OCI-LY3 (cell line): ENCODE data around the gene GRIA3.

Source experiments
- H2AFZ ChIP-seq: fragments of 200-600, 300-600 bp; shearing (Covaris generic); 2 replicates; pipeline ENCODE4 v1.6.0; 2014; ENCODE audit warnings: antibody characterized with exemption, low read depth, low read length
- H3K27ac ChIP-seq: fragments of 200-600, 300-600 bp; sonication (generic); 2 replicates; pipeline ENCODE4 v1.5.1; 2014; ENCODE audit warnings: mild to moderate bottlenecking, low read length, moderate library complexity, mixed read lengths
- H3K27me3 ChIP-seq: fragments of 200-600, 300-600 bp; sonication (generic); 2 replicates; pipeline ENCODE4 v1.6.1; 2014; ENCODE audit warnings: low read depth, low read length, mixed read lengths
- H3K36me3 ChIP-seq: fragments of 200-600, 300-600 bp; sonication (generic); replicated peaks from 2 replicates; pipeline ENCODE3; 2014; ENCODE audit warnings: low read depth, low read length, mixed read lengths
- H3K4me1 ChIP-seq: fragments of 300-600, 200-600 bp; sonication (generic); 2 replicates; pipeline ENCODE4 v1.6.1; 2014; ENCODE audit warnings: low read length, mixed read lengths
- H3K4me2 ChIP-seq: fragments of 200-600, 300-600 bp; sonication (generic); 2 replicates; pipeline ENCODE4 v1.6.1; 2014; ENCODE audit warnings: low read length, mixed read lengths
- H3K4me3 ChIP-seq: fragments of 300-600, 200-600 bp; sonication (generic); 2 replicates; pipeline ENCODE4 v1.5.1; 2014; ENCODE audit warnings: antibody characterized with exemption, mild to moderate bottlenecking, low read length, moderate library complexity
- H3K79me2 ChIP-seq: fragments of 300-600, 200-600 bp; shearing (Covaris generic); 2 replicates; pipeline ENCODE4 v1.6.1; 2014; ENCODE audit warnings: mild to moderate bottlenecking, low read length, mixed read lengths
- H3K9ac ChIP-seq: fragments of 300-600, 200-600 bp; shearing (Covaris generic); 2 replicates; pipeline ENCODE4 v1.6.0; 2014; ENCODE audit warnings: mild to moderate bottlenecking, low read length, moderate library complexity
- H3K9me3 ChIP-seq: fragments of 200-600, 300-600 bp; shearing (Covaris generic); 2 replicates; pipeline ENCODE4 v1.6.1; 2014; ENCODE audit warnings: low read length, mixed read lengths; ENCODE audit not compliant: insufficient read depth
- H4K20me1 ChIP-seq: fragments of 200-600, 300-600 bp; sonication (generic); 2 replicates; pipeline ENCODE4 v1.6.1; 2016; ENCODE audit warnings: low read length, mixed read lengths; ENCODE audit not compliant: insufficient read depth
- CTCF ChIP-seq: fragments of 200-600, 300-600 bp; sonication (generic); IDR thresholded peaks from 2 replicates; pipeline ENCODE4 v1.5.1; 2014; ENCODE audit warnings: antibody characterized with exemption, low read length, low read depth
- EZH2phosphoT487 ChIP-seq: fragments of 200-600 bp; shearing (Covaris generic); IDR thresholded peaks from 2 replicates; pipeline ENCODE4 v1.6.1; 2018; ENCODE audit warnings: antibody characterized with exemption, mixed run types, low read depth

GRIA3 gene

GRCh38 chrX:123201720-123202119, 17.6 kb downstream of the GRIA3 start:
- H3K27ac ChIP-seq, result no peak overlapping the region
- no peak overlapping the region for H2AFZ ChIP-seq
- H4K20me1 ChIP-seq, result no peaks in the 10 kb centered on the region
- no peaks in the 10 kb centered on the region for H3K79me2 ChIP-seq
- no peak for TF ChIP-seq CTCF
- TF ChIP-seq EZH2phosphoT487, result no peak
- no peaks in the 10 kb centered on the region for H3K36me3 ChIP-seq
- H3K9ac ChIP-seq, result no peak overlapping the region
- H3K4me2 ChIP-seq, result no peak overlapping the region
- H3K27me3 ChIP-seq, result no peaks in the 10 kb centered on the region
- no peaks in the 10 kb centered on the region for H3K4me1 ChIP-seq
- no peak overlapping the region for H3K4me3 ChIP-seq
- H3K9me3 ChIP-seq, result no peaks in the 10 kb centered on the region

- Histone ChIP-seq H3K9ac (no peak overlapping the region), H3K4me3 (no peak overlapping the region), H3K4me2 (no peak overlapping the region), H3K79me2 (no peaks in the 10 kb centered on the region), H3K27me3 (no peaks in the 10 kb centered on the region), H3K4me1 (no peaks in the 10 kb centered on the region), H2AFZ (no peak overlapping the region), H3K9me3 (no peaks in the 10 kb centered on the region), H3K36me3 (no peaks in the 10 kb centered on the region), H3K27ac (no peak overlapping the region), H4K20me1 (no peaks in the 10 kb centered on the region)
- TF ChIP-seq EZH2phosphoT487 (no peak), CTCF (no peak)
Measured at GRCh38 chrX:123202523-123202922, 18.4 kb downstream of the GRIA3 start.

DNA sequence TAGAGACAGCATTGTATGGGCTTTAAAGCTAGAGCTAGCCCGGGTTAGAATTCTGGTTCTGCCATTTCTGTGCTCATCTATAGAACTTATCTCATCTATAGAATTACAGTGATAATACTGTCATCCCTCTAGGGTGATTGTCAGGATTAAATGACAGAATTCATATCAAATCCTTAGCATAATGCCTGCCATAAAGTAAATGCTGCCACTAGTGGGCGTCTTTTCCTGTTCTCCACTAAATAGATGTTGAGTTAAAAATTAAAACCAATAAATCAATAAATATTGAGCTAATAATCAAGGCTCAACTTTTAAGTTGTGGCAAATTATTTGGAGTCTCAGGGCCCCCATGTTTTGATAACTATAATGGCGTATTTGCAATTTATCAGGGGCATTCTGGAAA, 19.7 kb downstream of the GRIA3 start:
- Histone ChIP-seq H3K4me1 (no peaks in the 10 kb centered on the region), H3K9me3 (no peaks in the 10 kb centered on the region), H3K27ac (no peak overlapping the region), H3K9ac (no peak overlapping the region), H3K4me3 (no peak overlapping the region), H4K20me1 (no peaks in the 10 kb centered on the region), H2AFZ (no peak overlapping the region), H3K36me3 (no peaks in the 10 kb centered on the region), H3K79me2 (no peaks in the 10 kb centered on the region), H3K27me3 (no peaks in the 10 kb centered on the region), H3K4me2 (no peak overlapping the region)
- TF ChIP-seq CTCF (peak; percentile 27), EZH2phosphoT487 (no peak)

DNA sequence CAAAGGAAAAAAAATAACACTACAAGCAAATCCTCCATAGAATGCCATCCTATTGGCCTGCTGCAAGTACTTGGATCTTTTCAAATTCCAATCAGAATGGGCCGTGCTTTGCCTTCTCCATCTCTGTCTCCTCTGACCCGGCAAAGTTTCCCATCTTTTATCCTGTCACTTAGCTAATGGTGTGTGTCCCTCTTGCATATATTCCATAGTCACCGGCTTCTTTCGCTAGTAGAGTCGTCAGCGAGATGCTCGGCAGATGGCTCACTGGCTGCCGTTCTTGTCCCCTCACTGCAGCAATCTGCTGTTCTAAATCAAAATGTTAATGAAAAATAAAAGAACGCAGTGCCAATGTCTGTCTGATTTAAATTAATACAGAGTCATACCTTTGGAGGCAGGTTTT, 22.1 kb downstream of the GRIA3 start:
- Histone ChIP-seq H3K27me3 (no peaks in the 10 kb centered on the region), H2AFZ (no peak overlapping the region), H3K4me1 (no peaks in the 10 kb centered on the region), H3K4me3 (no peak overlapping the region), H3K27ac (no peak overlapping the region), H3K9me3 (no peaks in the 10 kb centered on the region), H3K4me2 (no peak overlapping the region), H3K36me3 (no peaks in the 10 kb centered on the region), H3K79me2 (no peaks in the 10 kb centered on the region), H4K20me1 (no peaks in the 10 kb centered on the region), H3K9ac (no peak overlapping the region)
- TF ChIP-seq CTCF (no peak), EZH2phosphoT487 (no peak)
